Loucy (cell line): Measurements from ENCODE around the gene TNFAIP8.

Experiments
- H2AFZ ChIP-seq: fragments of 200-600 bp; sonication (generic); 2 replicates; pipeline ENCODE4 v1.6.0; 2016; ENCODE audit warnings: antibody characterized with exemption, mild to moderate bottlenecking, low read length, moderate library complexity
- H3F3A ChIP-seq: fragments of 200-600 bp; 2 replicates; pipeline ENCODE4 v1.6.0; 2016; ENCODE audit warnings: antibody characterized with exemption, low read depth, mild to moderate bottlenecking
- H3K27me3 ChIP-seq: fragments of 200-600 bp; sonication (generic); 2 replicates; pipeline ENCODE4 v1.6.1; 2014; ENCODE audit warnings: low read length, mild to moderate bottlenecking; ENCODE audit not compliant: insufficient read depth, poor library complexity, severe bottlenecking
- H3K36me3 ChIP-seq: fragments of 200-600 bp; sonication (generic); 2 replicates; pipeline ENCODE4 v1.6.1; 2016; ENCODE audit warnings: low read length; ENCODE audit not compliant: insufficient read depth
- H3K4me1 ChIP-seq: fragments of 200-600 bp; sonication (generic); 2 replicates; pipeline ENCODE4 v1.5.1; 2014; ENCODE audit warnings: low read length, mild to moderate bottlenecking; ENCODE audit not compliant: insufficient read depth, poor library complexity, severe bottlenecking
- H3K4me2 ChIP-seq: fragments of 200-600 bp; sonication (generic); 2 replicates; pipeline ENCODE4 v1.6.0; 2014; ENCODE audit warnings: antibody characterized with exemption, low read length, low read depth, mild to moderate bottlenecking; ENCODE audit not compliant: poor library complexity, severe bottlenecking
- H3K4me3 ChIP-seq: fragments of 200-600 bp; sonication (generic); 2 replicates; pipeline ENCODE4 v1.5.1; 2014; ENCODE audit warnings: low read length, mild to moderate bottlenecking, mixed read lengths; ENCODE audit not compliant: poor library complexity, severe bottlenecking
- H3K79me2 ChIP-seq: fragments of 200-600 bp; sonication (generic); 2 replicates; pipeline ENCODE4 v1.6.1; 2014; ENCODE audit warnings: low read length; ENCODE audit not compliant: insufficient read depth
- H3K9ac ChIP-seq: fragments of 200-600 bp; sonication (generic); 2 replicates; pipeline ENCODE4 v1.6.0; 2014; ENCODE audit warnings: mild to moderate bottlenecking, low read depth, low read length, moderate library complexity; ENCODE audit not compliant: poor library complexity, severe bottlenecking
- H3K9me2 ChIP-seq: fragments of 200-600 bp; sonication (generic); replicated peaks from 2 replicates; pipeline ENCODE4 v1.6.1; 2016; ENCODE audit warnings: low read depth, low read length, mixed read lengths
- H3K9me3 ChIP-seq: fragments of 200-600 bp; sonication (generic); 2 replicates; pipeline ENCODE4 v1.6.1; 2014; ENCODE audit warnings: mild to moderate bottlenecking, antibody characterized with exemption, low read length, low read depth; ENCODE audit not compliant: insufficient read depth
- H4K20me1 ChIP-seq: fragments of 200-600 bp; sonication (generic); 2 replicates; pipeline ENCODE4 v1.6.0; 2014; ENCODE audit warnings: antibody characterized with exemption, low read length, mild to moderate bottlenecking; ENCODE audit not compliant: insufficient read depth, poor library complexity, severe bottlenecking
- EZH2phosphoT487 ChIP-seq: fragments of 200-600 bp; IDR thresholded peaks from 2 replicates; pipeline ENCODE4 v1.6.1; 2018; ENCODE audit warnings: antibody characterized with exemption, mild to moderate bottlenecking, moderate library complexity, borderline replicate concordance
- TF ChIP-seq, protein P1 (sequence below): fragments of 200-600 bp; sonication (generic); conservative IDR thresholded peaks from 2 replicates; pipeline ENCODE4 v1.5.1; 2014; ENCODE audit warnings: mild to moderate bottlenecking, antibody characterized with exemption, low read length

Gene TNFAIP8

GRCh38 chr5:119402081-119402480 is 46.3 kb downstream of the TNFAIP8 start:
- Histone ChIP-seq H3K4me1 (no peaks in the 10 kb centered on the region), H2AFZ (no peak overlapping the region)

GRCh38 chr5:119402555-119402954 is 46.7 kb downstream of the TNFAIP8 start:
- Histone ChIP-seq H2AFZ (no peak overlapping the region), H3K4me2 (no peak overlapping the region)

More at GRCh38 chr5:119402081-119402480, 46.3 kb downstream of the TNFAIP8 start:
- Histone ChIP-seq H4K20me1 (no peaks in the 10 kb centered on the region), H3K4me3 (no peak overlapping the region), H3K4me2 (no peak overlapping the region), H3K9me3 (no peaks in the 10 kb centered on the region), H3F3A (no peaks in the 10 kb centered on the region), H3K9me2 (no peaks in the 10 kb centered on the region), H3K79me2 (no peaks in the 10 kb centered on the region), H3K27me3 (no peaks in the 10 kb centered on the region), H3K9ac (no peak overlapping the region), H3K36me3 (no peaks in the 10 kb centered on the region)
- no peak for TF ChIP-seq EZH2phosphoT487
- TF ChIP-seq, protein P1, sequence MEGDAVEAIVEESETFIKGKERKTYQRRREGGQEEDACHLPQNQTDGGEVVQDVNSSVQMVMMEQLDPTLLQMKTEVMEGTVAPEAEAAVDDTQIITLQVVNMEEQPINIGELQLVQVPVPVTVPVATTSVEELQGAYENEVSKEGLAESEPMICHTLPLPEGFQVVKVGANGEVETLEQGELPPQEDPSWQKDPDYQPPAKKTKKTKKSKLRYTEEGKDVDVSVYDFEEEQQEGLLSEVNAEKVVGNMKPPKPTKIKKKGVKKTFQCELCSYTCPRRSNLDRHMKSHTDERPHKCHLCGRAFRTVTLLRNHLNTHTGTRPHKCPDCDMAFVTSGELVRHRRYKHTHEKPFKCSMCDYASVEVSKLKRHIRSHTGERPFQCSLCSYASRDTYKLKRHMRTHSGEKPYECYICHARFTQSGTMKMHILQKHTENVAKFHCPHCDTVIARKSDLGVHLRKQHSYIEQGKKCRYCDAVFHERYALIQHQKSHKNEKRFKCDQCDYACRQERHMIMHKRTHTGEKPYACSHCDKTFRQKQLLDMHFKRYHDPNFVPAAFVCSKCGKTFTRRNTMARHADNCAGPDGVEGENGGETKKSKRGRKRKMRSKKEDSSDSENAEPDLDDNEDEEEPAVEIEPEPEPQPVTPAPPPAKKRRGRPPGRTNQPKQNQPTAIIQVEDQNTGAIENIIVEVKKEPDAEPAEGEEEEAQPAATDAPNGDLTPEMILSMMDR, result no peak

DNA sequence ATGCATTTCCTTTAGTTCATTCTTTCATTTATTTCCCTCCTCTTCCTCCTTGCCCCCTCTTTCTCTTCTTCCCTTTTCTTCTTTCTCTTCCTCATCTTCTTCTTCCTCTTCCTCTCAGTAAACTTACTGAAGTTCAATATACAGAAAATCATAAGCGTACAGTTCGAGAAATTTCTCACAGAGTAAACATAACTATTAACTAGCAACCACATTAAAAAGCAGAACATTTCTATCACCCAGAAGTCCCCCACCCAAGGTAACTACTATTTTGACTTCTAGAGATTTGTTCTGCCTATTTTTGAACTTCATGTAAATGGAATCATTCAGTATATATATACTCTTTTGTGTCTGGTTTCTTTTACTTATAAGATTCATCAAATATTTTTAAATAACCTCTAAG is 48.2 kb downstream of the TNFAIP8 start:
- Histone ChIP-seq H3K79me2 (no peaks in the 10 kb centered on the region), H3K4me1 (no peaks in the 10 kb centered on the region), H3F3A (no peaks in the 10 kb centered on the region), H3K4me3 (no peak overlapping the region), H2AFZ (no peak overlapping the region), H3K36me3 (no peaks in the 10 kb centered on the region), H3K9me2 (no peaks in the 10 kb centered on the region), H3K9ac (no peak overlapping the region), H3K27me3 (no peaks in the 10 kb centered on the region), H4K20me1 (no peaks in the 10 kb centered on the region), H3K4me2 (no peak overlapping the region), H3K9me3 (no peaks in the 10 kb centered on the region)
- TF ChIP-seq, protein P1, result no peak
- no peak for TF ChIP-seq EZH2phosphoT487

More at GRCh38 chr5:119402555-119402954, 46.7 kb downstream of the TNFAIP8 start:
- no peaks in the 10 kb centered on the region for H3K27me3 ChIP-seq
- no peaks in the 10 kb centered on the region for H3K36me3 ChIP-seq
- H3K4me3 ChIP-seq, result no peak overlapping the region
- no peaks in the 10 kb centered on the region for H3K79me2 ChIP-seq
- no peaks in the 10 kb centered on the region for H3K9me3 ChIP-seq
- H3K9ac ChIP-seq, result no peak overlapping the region
- no peaks in the 10 kb centered on the region for H3K9me2 ChIP-seq
- no peak for TF ChIP-seq EZH2phosphoT487
- TF ChIP-seq, protein P1, result no peak
- no peaks in the 10 kb centered on the region for H3F3A ChIP-seq
- H3K4me1 ChIP-seq, result no peaks in the 10 kb centered on the region
- H4K20me1 ChIP-seq, result no peaks in the 10 kb centered on the region
